Osteoblast (primary cell): ENCODE data around the gene TUBGCP6. TPM values are rescaled to one million over a fixed set of nuclear protein-coding genes. Genes with fewer than 3 reads are reported as not detected.
A peak's percentile ranks its signal among the peaks of the same experiment; 100 is the strongest.

Experiments used
- DNase-seq: peaks from one replicate; pipeline ENCODE4 v3.0.0; 2011; ENCODE audit warnings: low spot score, mixed read lengths; ENCODE audit not compliant: insufficient read length; ENCODE audit errors: missing footprints
- H2AFZ ChIP-seq: 2 replicates; pipeline ENCODE4 v1.6.0; 2011; ENCODE audit warnings: mild to moderate bottlenecking, low read length
- H3K27ac ChIP-seq: 2 replicates; pipeline ENCODE4 v1.5.1; 2011; ENCODE audit warnings: mild to moderate bottlenecking, low read depth, low read length, moderate library complexity
- H3K27me3 ChIP-seq: 2 replicates; pipeline ENCODE4 v1.6.0; 2012; ENCODE audit warnings: mild to moderate bottlenecking, control low read depth, inconsistent platforms, low read length, moderate library complexity; ENCODE audit not compliant: insufficient read depth
- H3K36me3 ChIP-seq: 2 replicates; pipeline ENCODE4 v1.5.1; 2011; ENCODE audit warnings: mild to moderate bottlenecking, low read length, control low read depth, moderate library complexity; ENCODE audit not compliant: insufficient read depth
- H3K4me1 ChIP-seq: 2 replicates; pipeline ENCODE4 v1.5.1; 2011; ENCODE audit warnings: mild to moderate bottlenecking, low read length, control low read depth, moderate library complexity; ENCODE audit not compliant: insufficient read depth
- H3K4me2 ChIP-seq: 2 replicates; pipeline ENCODE4 v1.6.0; 2011; ENCODE audit warnings: mild to moderate bottlenecking, low read length; ENCODE audit not compliant: insufficient read depth
- H3K4me3 ChIP-seq: fragments of 200-600 bp; sonication (generic); 3 replicates; pipeline ENCODE4 v1.5.1; 2012; ENCODE audit warnings: mild to moderate bottlenecking, low read length, inconsistent platforms; ENCODE audit not compliant: insufficient read depth
- H3K79me2 ChIP-seq: 2 replicates; pipeline ENCODE4 v1.6.0; 2012; ENCODE audit warnings: mild to moderate bottlenecking, low read length, control low read depth, inconsistent platforms; ENCODE audit not compliant: insufficient read depth
- H3K9me3 ChIP-seq: 2 replicates; pipeline ENCODE4 v1.5.1; 2011; ENCODE audit warnings: low read depth, low read length, control low read depth
- H4K20me1 ChIP-seq: 2 replicates; pipeline ENCODE4 v1.6.0; 2012; ENCODE audit warnings: mild to moderate bottlenecking, low read length, control low read depth; ENCODE audit not compliant: insufficient read depth
- total RNA-seq: library from RNA; depleted of rRNA; stranded (reverse); fragments of >200 nt; gene quantifications from 2 replicates; pipeline ENCODE4 v1.2.3, GENCODE V29; 2012
- TF ChIP-seq, protein P1 (sequence below): IDR thresholded peaks from 2 replicates; pipeline ENCODE4 v1.5.1; 2011; ENCODE audit warnings: mild to moderate bottlenecking, low read depth, low read length, moderate library complexity; ENCODE audit errors: extremely low read depth

TUBGCP6 gene
- total RNA-seq, 1 donor = 28.2 TPM

DNA sequence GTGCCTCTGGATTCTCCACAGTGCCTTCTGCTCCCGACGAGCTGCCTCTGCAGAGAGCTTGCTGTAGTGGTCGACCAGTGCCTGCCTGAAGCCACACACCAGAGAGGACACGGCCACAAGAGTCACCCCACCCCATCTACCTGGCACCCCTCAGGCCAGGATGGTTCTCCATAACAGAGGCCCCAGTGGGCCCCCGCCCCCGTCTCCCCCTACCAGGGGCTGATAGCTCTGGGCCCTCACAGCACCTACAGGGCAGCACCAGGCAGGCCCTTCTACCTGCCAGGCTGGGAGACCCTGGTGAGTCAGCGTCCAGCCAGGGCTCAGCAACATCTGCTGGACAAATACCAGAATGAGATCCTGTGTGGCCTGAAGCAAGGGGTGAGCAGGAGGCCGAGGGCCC lies 22.3 kb downstream of the TUBGCP6 start:
- H3K4me3 ChIP-seq = no peak overlapping the region
- no peak overlapping the region for H2AFZ ChIP-seq
- no peaks in the 10 kb centered on the region for H4K20me1 ChIP-seq
- no peaks in the 10 kb centered on the region for H3K79me2 ChIP-seq
- peaks cover 50% of the 10 kb centered on the region for H3K36me3 ChIP-seq
- no peaks in the 10 kb centered on the region for H3K27me3 ChIP-seq
- H3K27ac ChIP-seq = no peak overlapping the region
- no peak for DNase-seq
- H3K4me1 ChIP-seq = no peaks in the 10 kb centered on the region
- TF ChIP-seq, protein P1, sequence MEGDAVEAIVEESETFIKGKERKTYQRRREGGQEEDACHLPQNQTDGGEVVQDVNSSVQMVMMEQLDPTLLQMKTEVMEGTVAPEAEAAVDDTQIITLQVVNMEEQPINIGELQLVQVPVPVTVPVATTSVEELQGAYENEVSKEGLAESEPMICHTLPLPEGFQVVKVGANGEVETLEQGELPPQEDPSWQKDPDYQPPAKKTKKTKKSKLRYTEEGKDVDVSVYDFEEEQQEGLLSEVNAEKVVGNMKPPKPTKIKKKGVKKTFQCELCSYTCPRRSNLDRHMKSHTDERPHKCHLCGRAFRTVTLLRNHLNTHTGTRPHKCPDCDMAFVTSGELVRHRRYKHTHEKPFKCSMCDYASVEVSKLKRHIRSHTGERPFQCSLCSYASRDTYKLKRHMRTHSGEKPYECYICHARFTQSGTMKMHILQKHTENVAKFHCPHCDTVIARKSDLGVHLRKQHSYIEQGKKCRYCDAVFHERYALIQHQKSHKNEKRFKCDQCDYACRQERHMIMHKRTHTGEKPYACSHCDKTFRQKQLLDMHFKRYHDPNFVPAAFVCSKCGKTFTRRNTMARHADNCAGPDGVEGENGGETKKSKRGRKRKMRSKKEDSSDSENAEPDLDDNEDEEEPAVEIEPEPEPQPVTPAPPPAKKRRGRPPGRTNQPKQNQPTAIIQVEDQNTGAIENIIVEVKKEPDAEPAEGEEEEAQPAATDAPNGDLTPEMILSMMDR = no peak
- no peak overlapping the region for H3K4me2 ChIP-seq
- H3K9me3 ChIP-seq = no peaks in the 10 kb centered on the region

DNA sequence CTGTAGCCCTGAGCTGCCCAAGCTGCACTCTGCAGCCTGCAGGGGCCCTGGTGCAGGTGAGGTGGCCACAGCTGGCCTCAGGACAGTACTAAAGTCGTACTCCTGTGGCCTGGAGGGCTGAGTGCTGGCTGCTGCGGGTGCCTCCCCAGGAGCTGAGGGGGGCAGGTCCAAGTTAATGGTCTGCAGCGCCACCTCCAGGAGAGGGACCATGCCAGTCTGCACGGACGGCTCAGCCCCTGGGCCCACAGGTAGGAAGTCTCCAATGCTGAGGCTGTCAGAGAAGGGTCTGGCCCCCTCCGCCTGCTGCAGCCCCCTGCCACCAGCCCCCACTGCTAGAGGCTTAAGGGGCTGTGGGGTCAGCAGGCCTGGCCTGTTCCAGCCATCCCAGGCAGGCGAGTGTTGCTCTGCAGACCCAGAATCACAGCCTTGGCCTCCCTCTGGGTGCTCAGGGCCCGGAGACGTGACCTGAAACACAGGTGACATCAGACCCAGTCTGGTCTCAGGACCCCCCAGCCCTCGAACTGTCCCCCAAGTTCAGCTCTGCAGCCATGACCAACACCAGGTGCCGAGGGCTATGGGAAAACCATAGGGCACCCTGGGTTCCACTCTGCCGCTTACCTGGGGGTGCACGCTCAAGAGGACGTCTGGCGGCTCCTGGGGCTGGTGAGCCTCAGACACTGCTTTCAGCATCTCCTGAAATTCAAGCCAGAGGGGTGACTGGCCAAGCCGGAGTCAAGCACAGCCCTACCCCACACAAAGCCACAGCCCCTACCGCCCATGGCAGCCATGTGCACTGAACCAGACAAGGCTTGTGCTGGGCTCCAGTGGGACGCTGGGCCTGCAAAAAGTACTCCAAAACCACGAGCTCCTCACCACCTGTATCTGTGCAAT lies 23.2 kb downstream of the TUBGCP6 start:
- no peak overlapping the region for H3K4me3 ChIP-seq
- no peak overlapping the region for H3K4me2 ChIP-seq
- no peaks in the 10 kb centered on the region for H3K79me2 ChIP-seq
- TF ChIP-seq, protein P1 = no peak
- H3K4me1 ChIP-seq = no peaks in the 10 kb centered on the region
- H3K27me3 ChIP-seq = no peaks in the 10 kb centered on the region
- peak; percentile 85 for DNase-seq
- no peak overlapping the region for H2AFZ ChIP-seq
- no peak overlapping the region for H3K27ac ChIP-seq
- H3K9me3 ChIP-seq = no peaks in the 10 kb centered on the region
- peaks cover 59% of the 10 kb centered on the region for H3K36me3 ChIP-seq
- peaks cover 3% of the 10 kb centered on the region for H4K20me1 ChIP-seq

DNA sequence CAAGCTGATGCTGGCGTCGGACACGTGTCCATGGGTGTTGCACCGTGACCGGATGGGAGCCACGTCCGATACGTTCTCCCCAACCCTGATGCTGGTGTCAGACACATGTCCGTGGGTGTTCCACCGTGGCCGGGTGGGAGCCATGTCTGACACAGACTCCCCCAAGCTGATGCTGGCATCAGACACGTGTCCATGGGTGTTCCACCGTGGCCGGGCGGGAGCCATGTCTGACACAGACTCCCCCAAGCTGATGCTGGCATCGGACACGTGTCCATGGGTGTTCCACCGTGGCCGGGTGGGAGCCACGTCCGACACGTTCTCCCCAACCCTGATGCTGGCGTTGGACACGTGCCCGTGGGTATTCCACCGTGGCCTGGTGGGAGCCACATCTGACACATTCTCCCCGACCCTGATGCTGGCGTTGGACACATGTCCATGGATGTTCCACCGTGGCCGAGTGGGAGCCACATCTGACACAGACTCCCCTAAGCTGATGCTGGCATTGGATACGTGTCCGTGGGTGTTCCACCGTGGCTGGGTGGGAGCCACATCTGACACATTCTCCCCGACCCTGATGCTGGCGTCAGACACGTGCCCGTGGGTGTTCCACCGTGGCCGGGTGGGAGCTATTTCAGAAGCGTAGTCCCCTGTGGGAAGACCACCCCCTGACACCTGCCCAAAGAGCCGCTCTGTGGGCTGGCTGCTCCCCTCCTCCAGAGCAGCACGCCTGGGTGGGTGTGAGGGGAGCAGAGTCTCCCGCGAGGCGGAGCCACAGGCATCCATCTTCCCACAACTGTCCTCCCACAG lies 24.0 kb downstream of the TUBGCP6 start:
- Histone ChIP-seq H4K20me1 (peaks cover 10% of the 10 kb centered on the region), H3K36me3 (peaks cover 60% of the 10 kb centered on the region), H3K4me2 (no peak overlapping the region), H3K9me3 (no peaks in the 10 kb centered on the region), H3K79me2 (no peaks in the 10 kb centered on the region), H3K4me3 (no peak overlapping the region), H3K4me1 (no peaks in the 10 kb centered on the region), H2AFZ (no peak overlapping the region), H3K27ac (no peak overlapping the region), H3K27me3 (no peaks in the 10 kb centered on the region)
- DNase-seq = peak; percentile 49
- TF ChIP-seq, protein P1 = no peak
